ENCODE data around the gene CEACAM18.
A peak's percentile ranks its signal among the peaks of the same experiment; 100 is the strongest.
"Not testable (repeated sequence)": the region's sequence is repeated elsewhere in the genome, so short reads cannot be mapped to it uniquely, and the experiment has no call there.

Gene CEACAM18

DNA sequence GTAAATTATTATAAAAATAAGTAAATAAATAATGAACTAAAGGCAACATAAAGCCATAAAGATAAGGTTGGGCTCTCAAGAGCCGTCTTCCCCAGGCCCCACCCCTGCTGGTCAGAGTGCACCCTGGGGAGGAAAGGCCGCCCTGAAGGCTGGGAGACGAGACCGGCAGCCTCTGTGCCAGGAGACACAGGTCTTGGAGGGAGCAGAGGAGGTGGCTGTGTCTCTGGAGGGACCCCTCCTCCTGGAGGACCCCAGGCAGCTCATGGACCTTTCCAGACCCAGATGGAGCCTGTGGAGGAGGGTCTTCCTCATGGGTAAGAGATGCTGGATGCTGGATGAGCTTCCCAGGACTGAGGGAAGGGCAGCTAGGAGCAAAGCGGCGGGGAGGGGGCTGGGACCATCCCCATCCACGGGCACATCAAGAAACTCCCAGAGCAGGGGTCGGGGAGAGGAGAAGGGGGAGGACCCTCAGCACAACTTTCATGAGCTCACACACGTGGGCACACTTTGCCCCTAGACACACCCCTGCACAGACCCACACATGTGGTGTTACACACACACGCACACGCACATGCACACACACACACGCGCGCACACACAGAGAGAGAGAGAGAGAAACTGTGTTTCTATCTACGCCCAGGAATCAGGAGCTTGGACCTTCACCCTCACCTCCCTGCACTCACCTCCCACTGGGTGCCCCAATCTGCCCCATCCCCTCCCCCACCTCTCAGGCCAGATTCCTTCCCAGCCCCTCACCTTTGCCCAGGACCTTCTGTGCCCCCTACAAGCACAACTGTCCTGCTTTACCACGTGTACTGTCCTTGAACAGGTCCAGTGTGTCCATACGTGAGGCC lies at the start of gene CEACAM18:
TSS of gene CEACAM18 (plus strand) at position 159 of the 854 bp plus-strand sequence.
- no peak for ATAC-seq
- Mint-ChIP-seq H3K27ac (no peak within 1 kb of the TSS), H3K4me3 (no peak within 1 kb of the TSS), H3K9me3 (no peaks in the 10 kb centered on the region), H3K27me3 (peaks cover 39% of the 10 kb centered on the region), H3K4me1 (peaks cover 7% of the 10 kb centered on the region), H3K36me3 (no peaks in the 10 kb centered on the region)

- Mint-ChIP-seq H3K9me3 (no peaks in the 10 kb centered on the region), H3K4me1 (no peaks in the 10 kb centered on the region), H3K36me3 (no peaks in the 10 kb centered on the region), H3K4me3 (no peak overlapping the region), H3K27ac (no peak overlapping the region), H3K27me3 (peaks cover 10% of the 10 kb centered on the region)
- ATAC-seq = no peak
Measured at GRCh38 chr19:51430221-51430620, 48.1 kb upstream of the CEACAM18 start.

DNA sequence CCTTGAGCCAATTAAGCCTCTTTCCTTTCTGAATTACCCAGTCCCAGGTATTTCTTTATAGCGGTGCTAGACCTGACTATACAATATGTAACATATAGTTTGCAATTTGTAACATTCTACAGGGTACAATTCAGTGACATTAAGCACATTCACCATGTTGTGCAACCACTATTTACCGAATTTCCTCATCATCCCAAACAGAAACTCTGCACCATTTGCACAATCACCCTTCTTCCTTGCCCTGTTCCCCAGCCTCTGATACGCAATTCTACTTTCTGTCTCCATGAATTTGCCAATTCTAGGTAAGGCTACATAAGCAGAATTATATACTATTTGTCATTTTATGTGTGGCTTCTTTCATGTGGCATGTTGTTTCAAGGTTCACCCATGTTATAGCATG lies 47.2 kb upstream of the CEACAM18 start:
- no peak for ATAC-seq
- no peaks in the 10 kb centered on the region for H3K36me3 Mint-ChIP-seq

DNA sequence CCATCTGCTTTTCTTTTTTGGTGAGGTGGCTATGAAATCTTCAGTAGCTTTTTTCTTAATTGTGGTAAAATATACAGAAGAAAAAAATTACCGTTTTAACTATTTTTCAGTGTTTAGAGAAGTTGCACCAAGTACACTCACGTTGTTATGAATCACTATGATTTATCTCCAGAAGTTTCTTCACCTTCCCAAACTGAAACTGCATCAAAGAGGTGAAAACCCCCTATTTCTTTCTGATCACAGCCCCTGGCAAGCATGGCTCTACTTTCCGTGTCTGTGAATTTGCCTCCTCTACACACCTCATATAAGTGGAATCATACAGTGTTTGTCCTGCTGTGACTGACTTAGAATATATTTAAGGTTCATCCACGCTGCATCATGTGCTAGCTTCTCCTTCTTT lies 45.3 kb upstream of the CEACAM18 start:
- H3K27ac Mint-ChIP-seq = no peak overlapping the region
- H3K4me3 Mint-ChIP-seq = no peak overlapping the region
- H3K4me1 Mint-ChIP-seq = no peaks in the 10 kb centered on the region
- peaks cover 7% of the 10 kb centered on the region for H3K27me3 Mint-ChIP-seq
- ATAC-seq = no peak
- H3K36me3 Mint-ChIP-seq = no peaks in the 10 kb centered on the region
- H3K9me3 Mint-ChIP-seq = no peaks in the 10 kb centered on the region

More for the DNA sequence above, 47.2 kb upstream of the CEACAM18 start:
- Mint-ChIP-seq H3K27ac (no peak overlapping the region), H3K4me3 (no peak overlapping the region), H3K9me3 (no peaks in the 10 kb centered on the region), H3K27me3 (peaks cover 5% of the 10 kb centered on the region), H3K4me1 (no peaks in the 10 kb centered on the region)

GRCh38 chr19:51434456-51434855 lies 43.9 kb upstream of the CEACAM18 start:
- no peak for ATAC-seq
- no peak overlapping the region for H3K4me3 Mint-ChIP-seq

GRCh38 chr19:51439021-51439465 lies 39.3 kb upstream of the CEACAM18 start:
- H3K27ac Mint-ChIP-seq = no peak overlapping the region

More at GRCh38 chr19:51434456-51434855, 43.9 kb upstream of the CEACAM18 start:
- H3K27ac Mint-ChIP-seq = peak overlapping the region; percentile 17
- peaks cover 8% of the 10 kb centered on the region for H3K27me3 Mint-ChIP-seq
- no peaks in the 10 kb centered on the region for H3K9me3 Mint-ChIP-seq
- no peaks in the 10 kb centered on the region for H3K36me3 Mint-ChIP-seq
- H3K4me1 Mint-ChIP-seq = peaks cover 7% of the 10 kb centered on the region

DNA sequence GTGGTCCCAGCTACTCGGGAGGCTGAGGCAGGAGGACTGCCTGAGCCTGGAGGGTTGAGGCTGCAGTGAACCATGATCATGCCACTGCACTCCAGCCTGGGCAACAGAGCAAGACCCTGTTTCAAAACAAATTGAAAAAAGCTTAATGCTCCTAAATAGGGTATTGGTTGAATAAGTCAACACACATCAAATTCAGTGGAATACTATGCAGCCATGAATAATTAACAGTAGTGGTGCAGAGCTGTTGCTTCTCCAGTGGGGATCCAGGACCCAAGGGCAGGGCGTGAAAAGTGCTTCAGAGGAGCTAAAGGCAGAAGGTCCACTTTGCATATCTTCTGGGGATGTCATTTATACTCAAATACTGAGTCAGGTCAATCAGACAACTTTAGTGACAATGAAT lies 38.3 kb upstream of the CEACAM18 start:
- Mint-ChIP-seq H3K36me3 (no peaks in the 10 kb centered on the region), H3K27ac (peak overlapping the region; percentile 93), H3K9me3 (no peaks in the 10 kb centered on the region), H3K27me3 (peaks cover 8% of the 10 kb centered on the region), H3K4me3 (no peak overlapping the region), H3K4me1 (peaks cover 45% of the 10 kb centered on the region)
- no peak for ATAC-seq

More at GRCh38 chr19:51439021-51439465, 39.3 kb upstream of the CEACAM18 start:
- Mint-ChIP-seq H3K9me3 (no peaks in the 10 kb centered on the region), H3K27me3 (peaks cover 8% of the 10 kb centered on the region), H3K36me3 (no peaks in the 10 kb centered on the region), H3K4me3 (no peak overlapping the region), H3K4me1 (peaks cover 45% of the 10 kb centered on the region)
- ATAC-seq = no peak

- Mint-ChIP-seq H3K27ac (peak overlapping the region; percentile 93), H3K36me3 (no peaks in the 10 kb centered on the region), H3K4me1 (peaks cover 45% of the 10 kb centered on the region), H3K27me3 (peaks cover 8% of the 10 kb centered on the region), H3K9me3 (no peaks in the 10 kb centered on the region), H3K4me3 (peak overlapping the region; percentile 77)
- ATAC-seq = peak; percentile 57
Measured at GRCh38 chr19:51440846-51441409, 37.4 kb upstream of the CEACAM18 start.

GRCh38 chr19:51441410-51442390 lies 36.6 kb upstream of the CEACAM18 start:
- peaks cover 11% of the 10 kb centered on the region for H3K27me3 Mint-ChIP-seq
- H3K36me3 Mint-ChIP-seq = no peaks in the 10 kb centered on the region
- peaks cover 45% of the 10 kb centered on the region for H3K4me1 Mint-ChIP-seq
- ATAC-seq = peak; percentile 97
- H3K4me3 Mint-ChIP-seq = peak overlapping the region; percentile 77
- H3K27ac Mint-ChIP-seq = peak overlapping the region; percentile 93
- H3K9me3 Mint-ChIP-seq = no peaks in the 10 kb centered on the region

- H3K27ac Mint-ChIP-seq, ATAC-seq, H3K4me3 Mint-ChIP-seq, H3K9me3 Mint-ChIP-seq, H3K36me3 Mint-ChIP-seq: not testable (repeated sequence)
- H3K27me3 Mint-ChIP-seq = peaks cover 36% of the 10 kb centered on the region
- peaks cover 16% of the 10 kb centered on the region for H3K4me1 Mint-ChIP-seq
Measured at GRCh38 chr19:51447510-51447909, 30.8 kb upstream of the CEACAM18 start.

DNA sequence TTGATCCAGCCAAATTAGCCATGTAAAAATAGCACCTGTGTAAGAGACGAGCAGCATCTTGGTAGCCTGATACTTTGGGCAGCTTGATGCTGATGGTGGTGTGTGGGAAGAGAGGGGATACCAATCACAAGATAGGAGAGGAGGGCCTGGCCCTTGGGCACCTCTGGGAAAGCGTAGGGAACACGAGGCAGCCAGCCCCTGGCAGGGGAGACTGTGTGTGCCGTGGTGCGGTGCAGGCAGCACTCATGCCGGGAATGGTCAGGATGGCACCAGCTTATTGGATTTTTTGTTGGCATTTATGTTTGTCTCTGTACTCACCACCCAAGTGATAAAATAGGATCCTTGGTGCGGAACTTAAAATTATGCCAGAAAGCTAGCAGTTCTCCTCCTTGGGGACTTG lies 30.3 kb upstream of the CEACAM18 start:
- Mint-ChIP-seq H3K9me3 (peaks cover 7% of the 10 kb centered on the region), H3K27me3 (peaks cover 40% of the 10 kb centered on the region), H3K4me3 (no peak overlapping the region), H3K27ac (peak overlapping the region; percentile 17), H3K36me3 (no peaks in the 10 kb centered on the region), H3K4me1 (peaks cover 11% of the 10 kb centered on the region)
- ATAC-seq = no peak

GRCh38 chr19:51448411-51449016 lies 29.8 kb upstream of the CEACAM18 start:
- H3K27ac Mint-ChIP-seq = peak overlapping the region; percentile 17
- peaks cover 6% of the 10 kb centered on the region for H3K4me1 Mint-ChIP-seq
- peaks cover 7% of the 10 kb centered on the region for H3K9me3 Mint-ChIP-seq
- peak overlapping the region; percentile 38 for H3K4me3 Mint-ChIP-seq
- ATAC-seq = no peak
- peaks cover 44% of the 10 kb centered on the region for H3K27me3 Mint-ChIP-seq
- no peaks in the 10 kb centered on the region for H3K36me3 Mint-ChIP-seq

DNA sequence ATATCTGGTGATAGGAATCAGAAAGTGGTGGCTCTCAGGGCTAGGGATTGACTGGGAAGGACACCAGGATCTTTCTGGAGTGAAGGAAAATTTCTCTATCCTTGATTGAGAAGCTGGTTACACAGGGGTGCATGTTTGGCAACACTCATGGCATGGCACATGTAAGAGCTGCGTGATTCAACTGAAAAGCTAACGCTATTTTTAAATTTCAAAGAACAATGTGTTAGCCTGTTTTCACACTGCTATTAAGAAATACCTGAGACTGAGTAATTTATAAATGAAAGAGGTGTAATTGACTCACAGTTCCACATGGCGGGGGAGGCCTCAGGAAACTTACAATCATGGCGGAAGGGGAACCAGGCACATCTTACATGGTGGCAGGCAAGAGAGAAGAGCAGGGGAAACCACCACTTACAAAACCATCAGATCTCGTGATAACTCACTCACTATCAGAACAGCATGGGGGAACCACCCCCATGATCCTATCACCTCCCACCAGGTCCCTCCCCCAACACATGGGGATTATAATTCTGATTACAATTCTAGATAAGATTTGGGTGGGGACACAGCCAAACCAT lies 27.5 kb upstream of the CEACAM18 start:
- H3K27ac Mint-ChIP-seq = no peak overlapping the region
- no peaks in the 10 kb centered on the region for H3K36me3 Mint-ChIP-seq
- peaks cover 7% of the 10 kb centered on the region for H3K9me3 Mint-ChIP-seq
- H3K4me1 Mint-ChIP-seq = peaks cover 6% of the 10 kb centered on the region
- H3K4me3 Mint-ChIP-seq = no peak overlapping the region
- H3K27me3 Mint-ChIP-seq = peaks cover 67% of the 10 kb centered on the region
- ATAC-seq = no peak

DNA sequence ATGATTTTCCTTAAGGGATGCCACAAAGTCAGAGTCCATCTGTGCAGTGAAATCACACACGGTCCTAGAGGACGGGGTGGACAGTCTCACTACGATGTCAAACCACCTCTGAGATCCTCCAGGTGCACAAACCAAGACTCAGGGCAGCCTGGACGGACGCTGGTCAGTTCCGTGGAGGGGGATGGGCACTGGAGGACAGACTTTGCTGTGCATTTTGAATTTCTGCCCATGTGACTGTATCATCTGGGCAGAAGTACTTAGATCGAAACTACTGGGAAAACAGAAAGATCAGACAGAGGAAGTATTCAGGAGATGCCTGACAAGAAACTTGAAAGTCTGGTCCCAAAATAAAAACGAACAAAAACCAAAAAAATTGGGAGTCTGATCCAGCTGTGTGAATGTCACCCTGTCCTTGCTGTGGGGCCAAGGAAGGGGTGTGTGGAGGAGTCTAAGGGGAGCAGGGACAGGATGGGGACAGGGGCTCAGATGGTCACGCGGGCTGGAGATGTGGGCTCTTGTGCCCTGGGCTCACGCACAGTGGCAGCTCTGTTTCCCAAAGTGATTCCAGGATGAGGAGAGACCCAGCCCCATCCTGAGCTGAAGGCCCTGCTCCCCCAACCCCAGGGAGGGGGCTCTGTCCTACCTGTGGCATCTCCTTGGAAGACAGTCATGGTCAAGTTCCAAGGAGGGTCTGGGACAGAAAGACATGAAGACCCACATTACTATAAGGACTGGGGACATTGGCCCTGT lies 21.6 kb upstream of the CEACAM18 start:
- no peaks in the 10 kb centered on the region for H3K36me3 Mint-ChIP-seq
- H3K27ac Mint-ChIP-seq = peak overlapping the region; percentile 12
- H3K9me3 Mint-ChIP-seq = no peaks in the 10 kb centered on the region
- no peak for ATAC-seq
- H3K4me1 Mint-ChIP-seq = peaks cover 15% of the 10 kb centered on the region
- peaks cover 77% of the 10 kb centered on the region for H3K27me3 Mint-ChIP-seq
- H3K4me3 Mint-ChIP-seq = no peak overlapping the region

Measured in stimulated activated memory B cell treated with anti-CD40 and anti-IgM and Interleukin-4, amounts not matched to agents 10 μg/mL and 1 μg/mL and 100 μg/mL, for 72 hours (primary cell).